ENCODE data around the gene HOMER2.

Gene HOMER2

DNA sequence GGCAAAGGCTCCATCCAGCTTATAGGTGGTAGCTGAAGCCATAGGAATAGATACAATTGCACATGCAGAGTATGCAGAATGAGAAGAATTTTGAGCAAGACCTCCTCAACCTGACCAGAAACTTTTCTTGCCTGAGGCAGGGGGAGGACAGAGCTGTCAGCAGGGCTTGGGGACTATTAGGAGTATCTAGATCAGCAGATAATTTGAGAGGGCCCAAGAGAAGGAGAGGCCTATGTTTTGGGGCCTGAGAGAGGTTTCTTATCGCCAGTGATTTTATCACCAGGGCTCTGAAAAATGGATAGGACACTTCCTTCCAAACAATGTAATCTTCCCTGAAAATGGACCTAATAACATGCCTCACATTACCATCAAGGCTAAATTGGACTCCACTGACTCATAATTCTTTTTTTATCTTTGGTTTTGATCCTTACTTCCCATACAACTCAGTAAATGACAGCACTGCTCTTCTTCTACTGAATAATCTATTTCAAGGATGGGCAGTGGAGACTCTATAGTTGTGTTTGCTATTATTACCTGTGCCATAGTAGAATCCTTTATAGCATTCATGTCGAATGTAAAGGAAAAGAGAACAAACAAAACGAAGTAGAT is 17.7 kb upstream of the HOMER2 start:
- Histone ChIP-seq H3K9me3 (ENCODE audit: severe bottlenecking) (no peaks in the 10 kb centered on the region), H3K27ac (no peak overlapping the region), H3K27me3 (ENCODE audit: insufficient read depth, low read depth, severe bottlenecking) (no peaks in the 10 kb centered on the region), H3K36me3 (no peaks in the 10 kb centered on the region), H3K4me3 (ENCODE audit: low read depth, low read length) (no peak overlapping the region)
- TF ChIP-seq, protein P1, sequence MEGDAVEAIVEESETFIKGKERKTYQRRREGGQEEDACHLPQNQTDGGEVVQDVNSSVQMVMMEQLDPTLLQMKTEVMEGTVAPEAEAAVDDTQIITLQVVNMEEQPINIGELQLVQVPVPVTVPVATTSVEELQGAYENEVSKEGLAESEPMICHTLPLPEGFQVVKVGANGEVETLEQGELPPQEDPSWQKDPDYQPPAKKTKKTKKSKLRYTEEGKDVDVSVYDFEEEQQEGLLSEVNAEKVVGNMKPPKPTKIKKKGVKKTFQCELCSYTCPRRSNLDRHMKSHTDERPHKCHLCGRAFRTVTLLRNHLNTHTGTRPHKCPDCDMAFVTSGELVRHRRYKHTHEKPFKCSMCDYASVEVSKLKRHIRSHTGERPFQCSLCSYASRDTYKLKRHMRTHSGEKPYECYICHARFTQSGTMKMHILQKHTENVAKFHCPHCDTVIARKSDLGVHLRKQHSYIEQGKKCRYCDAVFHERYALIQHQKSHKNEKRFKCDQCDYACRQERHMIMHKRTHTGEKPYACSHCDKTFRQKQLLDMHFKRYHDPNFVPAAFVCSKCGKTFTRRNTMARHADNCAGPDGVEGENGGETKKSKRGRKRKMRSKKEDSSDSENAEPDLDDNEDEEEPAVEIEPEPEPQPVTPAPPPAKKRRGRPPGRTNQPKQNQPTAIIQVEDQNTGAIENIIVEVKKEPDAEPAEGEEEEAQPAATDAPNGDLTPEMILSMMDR (IDR thresholded peaks at IDR 0.05; ENCODE audit: low read depth, low read length), result no peak
- DNase-seq, result no peak

DNA sequence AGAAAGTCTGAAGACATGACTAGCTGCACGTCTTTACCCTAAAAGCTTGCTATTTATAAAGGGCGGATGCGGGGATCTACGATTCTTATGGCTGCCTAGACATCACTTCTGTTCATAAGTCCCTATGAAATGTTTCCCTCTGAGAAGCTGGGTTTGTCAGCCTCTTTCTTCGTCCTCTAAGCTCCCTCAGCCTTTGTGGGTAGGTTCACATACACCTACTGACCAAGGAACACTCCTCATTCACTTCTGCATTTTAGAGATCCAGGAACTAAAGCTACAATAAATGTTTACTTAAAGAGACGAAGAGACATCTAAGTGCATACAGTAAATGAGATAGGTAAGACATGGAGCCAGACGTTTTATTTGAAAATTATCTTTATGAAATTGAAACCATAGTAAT is 16.8 kb upstream of the HOMER2 start:
- TF ChIP-seq, protein P1 (IDR thresholded peaks at IDR 0.05; ENCODE audit: low read depth, low read length), result no peak
- no peak overlapping the region for H3K4me3 ChIP-seq (ENCODE audit: low read depth, low read length)
- no peaks in the 10 kb centered on the region for H3K27me3 ChIP-seq (ENCODE audit: insufficient read depth, low read depth, severe bottlenecking)
- H3K9me3 ChIP-seq (ENCODE audit: severe bottlenecking), result no peaks in the 10 kb centered on the region
- DNase-seq, result no peak
- no peak overlapping the region for H3K27ac ChIP-seq
- no peaks in the 10 kb centered on the region for H3K36me3 ChIP-seq

- DNase-seq, result no peak
- H3K27me3 ChIP-seq (ENCODE audit: insufficient read depth, low read depth, severe bottlenecking), result no peaks in the 10 kb centered on the region
- H3K27ac ChIP-seq, result no peak overlapping the region
- H3K9me3 ChIP-seq (ENCODE audit: severe bottlenecking), result no peaks in the 10 kb centered on the region
- no peaks in the 10 kb centered on the region for H3K36me3 ChIP-seq
- no peak overlapping the region for H3K4me3 ChIP-seq (ENCODE audit: low read depth, low read length)
- TF ChIP-seq, protein P1 (IDR thresholded peaks at IDR 0.05; ENCODE audit: low read depth, low read length), result no peak
Observed at GRCh38 chr15:82968066-82968465, 15.5 kb upstream of the HOMER2 start.

DNA sequence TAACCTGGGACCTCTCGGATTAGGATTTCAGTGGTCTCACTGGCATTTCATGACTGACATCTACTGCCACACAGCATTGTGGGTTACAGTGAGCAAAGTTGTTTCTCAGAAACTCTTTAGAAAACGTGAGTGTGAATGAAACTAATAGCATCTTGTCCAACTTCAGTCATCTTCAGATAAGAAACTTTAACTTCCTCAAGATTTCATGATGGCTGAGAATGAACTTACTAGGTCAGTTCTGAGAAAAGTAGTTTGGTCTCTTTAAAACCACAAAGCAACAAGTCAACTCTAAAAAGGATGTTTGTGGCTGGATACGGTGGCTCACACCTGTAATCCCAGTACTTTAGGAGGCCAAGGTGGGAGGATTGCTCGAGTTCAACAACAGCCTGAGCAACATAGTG is 14.2 kb upstream of the HOMER2 start:
- TF ChIP-seq, protein P1 (IDR thresholded peaks at IDR 0.05; ENCODE audit: low read depth, low read length), result no peak

DNA sequence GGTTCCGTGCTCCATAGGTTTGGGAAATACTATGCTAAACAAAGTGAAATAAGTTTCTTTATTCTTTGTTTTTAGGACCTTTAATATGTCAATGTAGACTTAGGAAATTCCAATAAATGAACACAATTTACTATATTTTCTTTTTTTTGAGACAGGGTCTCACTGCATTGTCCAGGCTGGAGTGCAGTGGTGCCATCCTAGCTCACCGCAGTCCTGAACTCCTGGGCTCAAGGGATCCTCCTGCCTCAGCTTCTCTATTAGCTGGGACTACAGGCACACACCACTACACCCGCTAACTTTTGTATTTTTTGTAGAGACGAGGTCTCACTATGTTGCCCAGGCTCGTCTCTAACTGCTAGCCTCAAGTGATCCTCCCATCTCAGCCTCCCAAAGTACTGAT is 12.4 kb upstream of the HOMER2 start:
- Histone ChIP-seq H3K4me3 (ENCODE audit: low read depth, low read length) (no peak overlapping the region), H3K9me3 (ENCODE audit: severe bottlenecking) (no peaks in the 10 kb centered on the region), H3K27ac (no peak overlapping the region), H3K27me3 (ENCODE audit: insufficient read depth, low read depth, severe bottlenecking) (no peaks in the 10 kb centered on the region), H3K36me3 (no peaks in the 10 kb centered on the region)
- no peak for DNase-seq
- TF ChIP-seq, protein P1 (IDR thresholded peaks at IDR 0.05; ENCODE audit: low read depth, low read length), result no peak

More for the DNA sequence above, 14.2 kb upstream of the HOMER2 start:
- Histone ChIP-seq H3K4me3 (ENCODE audit: low read depth, low read length) (no peak overlapping the region), H3K9me3 (ENCODE audit: severe bottlenecking) (no peaks in the 10 kb centered on the region), H3K36me3 (no peaks in the 10 kb centered on the region), H3K27ac (no peak overlapping the region), H3K27me3 (ENCODE audit: insufficient read depth, low read depth, severe bottlenecking) (no peaks in the 10 kb centered on the region)
- no peak for DNase-seq

Measured in WERI-Rb-1 (cell line).